ENCODE data around the gene MPC1.

GRCh38 chr6:166412911-166413384, 30.2 kb upstream of the MPC1 start:
- no peak for TF ChIP-seq CTCF (IDR thresholded peaks at IDR 0.05; ENCODE audit: low read length)
- no peak for TF ChIP-seq EZH2 (IDR thresholded peaks at IDR 0.05; ENCODE audit: borderline replicate concordance, low read length)

All from OCI-LY1 (cell line).